Measurements from ENCODE around the gene MEIKIN.

DNA sequence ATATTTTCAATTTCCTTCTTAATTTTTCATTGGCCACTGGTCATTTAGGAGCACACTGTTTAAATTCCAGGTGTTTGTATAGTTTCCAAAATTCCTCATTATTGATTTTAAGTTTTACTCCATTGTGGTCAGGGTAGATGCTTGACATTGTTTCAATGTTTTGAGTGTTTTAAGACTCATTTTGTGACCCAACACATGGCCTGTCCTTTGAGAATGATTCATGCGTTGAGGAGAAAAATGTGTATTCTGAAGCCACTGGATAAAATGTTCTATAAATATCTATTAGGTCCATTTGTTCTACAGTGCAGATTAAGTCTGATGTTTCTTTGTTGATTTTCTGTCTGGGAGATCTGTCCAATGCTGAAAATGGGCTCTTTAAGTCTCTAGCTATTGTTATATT is 124.2 kb downstream of the MEIKIN start:
- TF ChIP-seq, protein P1, sequence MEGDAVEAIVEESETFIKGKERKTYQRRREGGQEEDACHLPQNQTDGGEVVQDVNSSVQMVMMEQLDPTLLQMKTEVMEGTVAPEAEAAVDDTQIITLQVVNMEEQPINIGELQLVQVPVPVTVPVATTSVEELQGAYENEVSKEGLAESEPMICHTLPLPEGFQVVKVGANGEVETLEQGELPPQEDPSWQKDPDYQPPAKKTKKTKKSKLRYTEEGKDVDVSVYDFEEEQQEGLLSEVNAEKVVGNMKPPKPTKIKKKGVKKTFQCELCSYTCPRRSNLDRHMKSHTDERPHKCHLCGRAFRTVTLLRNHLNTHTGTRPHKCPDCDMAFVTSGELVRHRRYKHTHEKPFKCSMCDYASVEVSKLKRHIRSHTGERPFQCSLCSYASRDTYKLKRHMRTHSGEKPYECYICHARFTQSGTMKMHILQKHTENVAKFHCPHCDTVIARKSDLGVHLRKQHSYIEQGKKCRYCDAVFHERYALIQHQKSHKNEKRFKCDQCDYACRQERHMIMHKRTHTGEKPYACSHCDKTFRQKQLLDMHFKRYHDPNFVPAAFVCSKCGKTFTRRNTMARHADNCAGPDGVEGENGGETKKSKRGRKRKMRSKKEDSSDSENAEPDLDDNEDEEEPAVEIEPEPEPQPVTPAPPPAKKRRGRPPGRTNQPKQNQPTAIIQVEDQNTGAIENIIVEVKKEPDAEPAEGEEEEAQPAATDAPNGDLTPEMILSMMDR (IDR thresholded peaks at IDR 0.05; ENCODE audit: poor library complexity, severe bottlenecking): no peak
- TF ChIP-seq EP300 (conservative IDR thresholded peaks at IDR 0.05; ENCODE audit: poor library complexity, severe bottlenecking) (no peak), POLR2AphosphoS5 (IDR thresholded peaks at IDR 0.05) (no peak), EZH2 (IDR thresholded peaks at IDR 0.05; ENCODE audit: borderline replicate concordance, insufficient read depth, low read length, poor library complexity, severe bottlenecking) (no peak), RAD21 (conservative IDR thresholded peaks at IDR 0.05) (no peak), MXI1 (conservative IDR thresholded peaks at IDR 0.05; ENCODE audit: poor library complexity, severe bottlenecking) (no peak), SMC3 (conservative IDR thresholded peaks at IDR 0.05; ENCODE audit: poor library complexity) (no peak)
- TF ChIP-seq, protein P2, sequence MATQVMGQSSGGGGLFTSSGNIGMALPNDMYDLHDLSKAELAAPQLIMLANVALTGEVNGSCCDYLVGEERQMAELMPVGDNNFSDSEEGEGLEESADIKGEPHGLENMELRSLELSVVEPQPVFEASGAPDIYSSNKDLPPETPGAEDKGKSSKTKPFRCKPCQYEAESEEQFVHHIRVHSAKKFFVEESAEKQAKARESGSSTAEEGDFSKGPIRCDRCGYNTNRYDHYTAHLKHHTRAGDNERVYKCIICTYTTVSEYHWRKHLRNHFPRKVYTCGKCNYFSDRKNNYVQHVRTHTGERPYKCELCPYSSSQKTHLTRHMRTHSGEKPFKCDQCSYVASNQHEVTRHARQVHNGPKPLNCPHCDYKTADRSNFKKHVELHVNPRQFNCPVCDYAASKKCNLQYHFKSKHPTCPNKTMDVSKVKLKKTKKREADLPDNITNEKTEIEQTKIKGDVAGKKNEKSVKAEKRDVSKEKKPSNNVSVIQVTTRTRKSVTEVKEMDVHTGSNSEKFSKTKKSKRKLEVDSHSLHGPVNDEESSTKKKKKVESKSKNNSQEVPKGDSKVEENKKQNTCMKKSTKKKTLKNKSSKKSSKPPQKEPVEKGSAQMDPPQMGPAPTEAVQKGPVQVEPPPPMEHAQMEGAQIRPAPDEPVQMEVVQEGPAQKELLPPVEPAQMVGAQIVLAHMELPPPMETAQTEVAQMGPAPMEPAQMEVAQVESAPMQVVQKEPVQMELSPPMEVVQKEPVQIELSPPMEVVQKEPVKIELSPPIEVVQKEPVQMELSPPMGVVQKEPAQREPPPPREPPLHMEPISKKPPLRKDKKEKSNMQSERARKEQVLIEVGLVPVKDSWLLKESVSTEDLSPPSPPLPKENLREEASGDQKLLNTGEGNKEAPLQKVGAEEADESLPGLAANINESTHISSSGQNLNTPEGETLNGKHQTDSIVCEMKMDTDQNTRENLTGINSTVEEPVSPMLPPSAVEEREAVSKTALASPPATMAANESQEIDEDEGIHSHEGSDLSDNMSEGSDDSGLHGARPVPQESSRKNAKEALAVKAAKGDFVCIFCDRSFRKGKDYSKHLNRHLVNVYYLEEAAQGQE (IDR thresholded peaks at IDR 0.05; ENCODE audit: borderline replicate concordance): no peak

Measured in neural cell (in vitro differentiated cells).